ENCODE measurements around the gene TMEM44.

DNA sequence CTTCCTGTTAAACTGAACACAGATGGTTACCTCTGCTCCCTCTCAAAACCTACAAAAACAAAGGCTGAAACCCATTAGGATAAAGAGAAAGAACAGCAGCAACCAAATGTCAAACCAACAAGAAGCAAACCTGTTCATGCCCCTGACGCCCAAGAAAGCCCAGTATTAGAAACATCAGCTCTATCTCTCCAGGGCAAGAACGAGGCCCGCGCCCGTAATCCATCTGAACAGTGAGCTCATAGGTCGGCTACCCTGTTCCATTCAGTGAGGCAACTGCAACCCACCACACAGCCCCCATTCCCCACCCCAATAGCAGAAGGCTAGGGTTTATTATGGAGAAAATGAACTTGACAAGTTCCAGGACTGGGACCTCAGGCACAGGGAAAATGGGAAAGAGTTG lies 28.7 kb upstream of the TMEM44 start:
- TF ChIP-seq, protein P1, sequence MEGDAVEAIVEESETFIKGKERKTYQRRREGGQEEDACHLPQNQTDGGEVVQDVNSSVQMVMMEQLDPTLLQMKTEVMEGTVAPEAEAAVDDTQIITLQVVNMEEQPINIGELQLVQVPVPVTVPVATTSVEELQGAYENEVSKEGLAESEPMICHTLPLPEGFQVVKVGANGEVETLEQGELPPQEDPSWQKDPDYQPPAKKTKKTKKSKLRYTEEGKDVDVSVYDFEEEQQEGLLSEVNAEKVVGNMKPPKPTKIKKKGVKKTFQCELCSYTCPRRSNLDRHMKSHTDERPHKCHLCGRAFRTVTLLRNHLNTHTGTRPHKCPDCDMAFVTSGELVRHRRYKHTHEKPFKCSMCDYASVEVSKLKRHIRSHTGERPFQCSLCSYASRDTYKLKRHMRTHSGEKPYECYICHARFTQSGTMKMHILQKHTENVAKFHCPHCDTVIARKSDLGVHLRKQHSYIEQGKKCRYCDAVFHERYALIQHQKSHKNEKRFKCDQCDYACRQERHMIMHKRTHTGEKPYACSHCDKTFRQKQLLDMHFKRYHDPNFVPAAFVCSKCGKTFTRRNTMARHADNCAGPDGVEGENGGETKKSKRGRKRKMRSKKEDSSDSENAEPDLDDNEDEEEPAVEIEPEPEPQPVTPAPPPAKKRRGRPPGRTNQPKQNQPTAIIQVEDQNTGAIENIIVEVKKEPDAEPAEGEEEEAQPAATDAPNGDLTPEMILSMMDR (IDR thresholded peaks at IDR 0.05), result no peak
- TF ChIP-seq POLR2A (IDR thresholded peaks at IDR 0.05), result no peak

All from heart left ventricle (tissue), 13 donors.